K562 (cell line): ENCODE measurements around the gene PTCH2. TPM values are rescaled to one million over a fixed set of nuclear protein-coding genes. Genes with fewer than 3 reads are reported as not detected.

Experiments used
- ATAC-seq: fragments of 200-7000 bp; cut with Tn5 transposase; 3 replicates; pipeline ENCODE4 v1.9.1; 2020; ENCODE audit warnings: moderate library complexity
- BruUV-seq: library from RNA; stranded (reverse); fragments of 400-500 nt; replicated peaks from 2 replicates; lab custom pipeline; 2021; lab: Mats Ljungman, UMichigan
- CTCF ChIA-PET: fragments of 300-600 bp; formaldehyde crosslinking; extraction: SDS; loops from one replicate; lab custom pipeline; 2021; ENCODE audit warnings: low intra/inter-chr PET ratio; lab: Yijun Ruan, JAX
- POLR2A ChIA-PET: fragments of 300-600, 350-650 bp; sonication (Branson Sonifier 250); formaldehyde crosslinking; extraction: SDS; loops from one replicate; lab custom pipeline; 2021; ENCODE audit warnings: antibody characterized with exemption, inconsistent platforms; lab: Yijun Ruan, JAX
- DNase-seq, 4 experiments: peaks; one replicate each; pipeline versions ENCODE4 v3.0.0 to v3.0.0-alpha.2; 2011 to 2018; ENCODE audit warnings: low spot score in 3 of 4, mixed read lengths in 3 of 4; ENCODE audit errors: extremely low read depth in 1 of 4
- FAIRE-seq: peaks from 2 replicates; lab custom pipeline; 2011; peaks lifted over from hg19 to GRCh38; lab: Jason Lieb, UNC
- H2AFZ ChIP-seq: 2 replicates; pipeline ENCODE4 v1.6.0; 2011; ENCODE audit warnings: low read depth, low read length, control low read depth, inconsistent platforms
- H3K27ac ChIP-seq: fragments of 200-600 bp; 3 replicates; pipeline ENCODE4 v1.8.0; 2011; ENCODE audit warnings: low read depth, mild to moderate bottlenecking, control low read depth, inconsistent platforms, low read length, moderate library complexity, mixed read lengths; ENCODE audit errors: extremely low read depth
- H3K27me3 ChIP-seq, 2 experiments: fragments of 300-600 bp in 1 of 2; 2 replicates in 1 of 2; 3 replicates in 1 of 2; pipeline versions ENCODE4 v1.6.0 to v1.8.0; 2011; ENCODE audit warnings: inconsistent platforms in 2 of 2, low read length in 2 of 2, mild to moderate bottlenecking in 1 of 2, mixed read lengths in 1 of 2, moderate library complexity in 1 of 2; ENCODE audit not compliant: control insufficient read depth in 2 of 2, insufficient read depth in 2 of 2
- H3K36me3 ChIP-seq: fragments of 300-600 bp; 3 replicates; pipeline ENCODE4 v1.8.0; 2011; ENCODE audit warnings: mild to moderate bottlenecking, low read length, inconsistent platforms; ENCODE audit not compliant: control insufficient read depth, insufficient read depth
- H3K4me1 ChIP-seq, 2 experiments: fragments of 200-600 bp in 1 of 2; replicated peaks in 1 of 2; 2 replicates in 1 of 2; 3 replicates in 1 of 2; pipeline versions ENCODE4 v1.5.1 to v1.8.0; 2011; ENCODE audit warnings: inconsistent platforms in 2 of 2, low read length in 2 of 2, mild to moderate bottlenecking in 1 of 2, mixed read lengths in 1 of 2, moderate library complexity in 1 of 2; ENCODE audit not compliant: control insufficient read depth in 2 of 2, insufficient read depth in 2 of 2
- H3K4me2 ChIP-seq: 2 replicates; pipeline ENCODE4 v1.6.1; 2011; ENCODE audit warnings: low read length, control low read depth, inconsistent platforms, mixed read lengths; ENCODE audit not compliant: insufficient read depth
- H3K4me3 ChIP-seq: fragments of 200-600 bp; sonication (generic), shearing (Covaris generic); 2 replicates; pipeline ENCODE4 v1.5.1; 2016; ENCODE audit warnings: control low read depth, inconsistent platforms
- H3K79me2 ChIP-seq: fragments of 200-600 bp; 3 replicates; pipeline ENCODE4 v1.8.0; 2011; ENCODE audit warnings: low read length, inconsistent platforms; ENCODE audit not compliant: control insufficient read depth, insufficient read depth
- H3K9ac ChIP-seq, 2 experiments: 2 replicates each; pipeline versions ENCODE4 v1.6.0 to v1.6.1; 2011; ENCODE audit warnings: low read depth in 2 of 2, low read length in 2 of 2, control low read depth in 1 of 2, inconsistent platforms in 1 of 2, mild to moderate bottlenecking in 1 of 2, mixed read lengths in 1 of 2; ENCODE audit not compliant: insufficient read depth in 1 of 2
- H3K9me1 ChIP-seq: one replicate; pipeline ENCODE4 v1.6.0; 2011; ENCODE audit warnings: inconsistent platforms, mild to moderate bottlenecking, low read length, moderate library complexity; ENCODE audit not compliant: control insufficient read depth, insufficient read depth
- H3K9me3 ChIP-seq: replicated peaks from 2 replicates; pipeline ENCODE4 v1.5.1; 2011; ENCODE audit warnings: low read depth, low read length, inconsistent platforms; ENCODE audit not compliant: control insufficient read depth, insufficient read depth
- H4K20me1 ChIP-seq: replicated peaks from 2 replicates; pipeline ENCODE4 v1.6.1; 2011; ENCODE audit warnings: low read length, inconsistent platforms, mixed read lengths; ENCODE audit not compliant: control insufficient read depth, insufficient read depth
- DNMT1 ChIP-seq: fragments of 450-650 bp; IDR thresholded peaks from 2 replicates; pipeline ENCODE4 v1.6.1; 2016; ENCODE audit warnings: antibody characterized with exemption, mild to moderate bottlenecking
- SPI1 ChIP-seq: IDR thresholded peaks from 2 replicates; pipeline ENCODE4 v1.6.1; 2011; ENCODE audit warnings: low read depth, low read length, control low read depth, borderline replicate concordance
- ZNF583 ChIP-seq: fragments of 250-450 bp; sonication (Bioruptor Pico); IDR thresholded peaks from 2 replicates; pipeline ENCODE4 v1.4.0; 2020
- WGBS: fragments of 100-300 bp; shearing (Covaris generic); methylation state at CpG from one replicate; pipeline ENCODE4 v1.1.6; 2016; ENCODE audit warnings: low coverage, mixed read lengths; ENCODE audit not compliant: insufficient coverage; ENCODE audit errors: missing lambda C conversion rate; 5-methylcytosine and 5-hydroxymethylcytosine counted together
- in situ Hi-C: fragments of 300-500 bp; cut with MboI; formaldehyde crosslinking; loops from 4 replicates; pipeline ENCODE4 v1.15.0; 2018; ENCODE audit warnings: inconsistent platforms, mixed read lengths
- intact Hi-C: fragments of 100-400 bp; cut with micrococcal nuclease; formaldehyde crosslinking; loops from 2 replicates; pipeline ENCODE4 v1.14.2; 2022
- polyA plus RNA-seq, 8 experiments: library from polyadenylated mRNA; depleted of rRNA in 4 of 8; stranded (reverse) in 5 of 8; unstranded in 3 of 8; fragments of >200 nt; fragmentation: Nextera tagmentation in 2 of 8; fragmentation: Illumina TruSeq in 1 of 8; extraction: Ambion mirVana in 2 of 8; extraction: Trizol in 1 of 8; gene quantifications; 2 replicates each; pipeline versions ENCODE4 v1.2.1 to v1.2.3, GENCODE V29; 2011 to 2014; ENCODE audit warnings: inconsistent platforms in 1 of 8, missing spikeins in 1 of 8
- total RNA-seq, 7 experiments: library from RNA; depleted of rRNA in 6 of 7; stranded (reverse); fragments of >200 nt in 6 of 7; fragmentation: Illumina TruSeq in 2 of 7; extraction: Trizol in 2 of 7; gene quantifications; 2 replicates each; pipeline versions ENCODE4 v1.2.1 to v1.2.3, GENCODE V29; 2011 to 2021; ENCODE audit warnings: low replicate concordance in 1 of 7
- TF ChIP-seq, protein P1 (sequence below): IDR thresholded peaks from 2 replicates; pipeline ENCODE4 v1.6.1; 2011; ENCODE audit warnings: borderline replicate concordance, low read depth, mild to moderate bottlenecking, moderate library complexity, low read length; ENCODE audit not compliant: insufficient read depth, poor library complexity, severe bottlenecking

PTCH2 gene
- total and polyA plus RNA-seq, 9 of the 15 experiments (the other 6 are each of a cell fraction or from before 2014, with no cell fraction given): 0.15 to 27.3 (median 0.48) TPM; not detected in 1

DNA sequence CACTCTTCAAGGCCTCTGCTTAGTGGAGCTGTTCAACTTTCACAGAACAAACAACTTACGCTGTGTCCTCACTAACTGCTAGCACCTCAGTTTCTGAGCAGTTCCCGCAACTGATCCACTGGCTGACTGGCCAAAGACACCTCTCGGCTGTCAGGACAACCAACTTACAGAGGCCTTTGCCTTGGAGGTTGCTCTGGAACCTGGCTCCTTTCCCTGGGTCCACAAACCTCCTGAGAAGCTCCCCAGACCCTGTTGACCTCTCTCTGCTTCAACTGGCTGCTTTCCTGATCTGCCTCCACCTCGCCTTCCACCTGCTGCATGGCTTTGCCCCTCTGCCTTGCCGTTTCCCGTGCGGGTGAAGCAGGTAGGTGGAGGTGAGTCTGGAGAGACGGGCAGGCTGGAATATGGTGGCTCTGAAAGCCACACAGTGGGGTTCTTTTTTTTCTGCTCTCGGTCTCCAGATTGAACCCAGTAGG lies 21.8 kb downstream of the PTCH2 start:
- ChIA-PET POLR2A (interaction anchor here (1.0 to 9.2 kb wide), 12 partner anchors 11 to 701 kb away, joined by 3 to 594 read pairs (median 12); partner anchors contain the start of genes BTBD19, DYNLT4, HECTD3 and PLK3), CTCF (no interaction called here)
- peak overlapping the region; percentile 54; the same call in 1 of the 2 replicates for H2AFZ ChIP-seq
- ATAC-seq: no peak
- peak overlapping the region; percentile 57 to 98; a peak in 3 of 4 replicates for H3K9ac ChIP-seq
- no peaks in the 10 kb centered on the region for H3K9me1 ChIP-seq
- no peak for DNase-seq
- H3K4me3 ChIP-seq: no peak overlapping the region
- 0 out of 3 replicates have a peak overlapping the region, but pooled peaks have one; percentile 15 for H3K27ac ChIP-seq
- H3K79me2 ChIP-seq: no peaks in the 10 kb centered on the region
- intact Hi-C loops: no loop called here
- 77% methylated on average over 9 of the region's 9 CpGs for WGBS
- no peaks in the 10 kb centered on the region for H3K27me3 ChIP-seq
- no peak overlapping the region for H3K4me2 ChIP-seq
- no TSS peak for BruUV-seq
- H4K20me1 ChIP-seq: no peaks in the 10 kb centered on the region
- no peaks in the 10 kb centered on the region for H3K9me3 ChIP-seq
- H3K4me1 ChIP-seq: peaks cover 13 to 31% of the 10 kb centered on the region in 2 experiments
- FAIRE-seq: no peak
- 0 out of 2 replicates have a peak, but pooled peaks have one; percentile 40 for TF ChIP-seq ZNF583 (CRISPR knock-in tag)
- TF ChIP-seq, protein P1, sequence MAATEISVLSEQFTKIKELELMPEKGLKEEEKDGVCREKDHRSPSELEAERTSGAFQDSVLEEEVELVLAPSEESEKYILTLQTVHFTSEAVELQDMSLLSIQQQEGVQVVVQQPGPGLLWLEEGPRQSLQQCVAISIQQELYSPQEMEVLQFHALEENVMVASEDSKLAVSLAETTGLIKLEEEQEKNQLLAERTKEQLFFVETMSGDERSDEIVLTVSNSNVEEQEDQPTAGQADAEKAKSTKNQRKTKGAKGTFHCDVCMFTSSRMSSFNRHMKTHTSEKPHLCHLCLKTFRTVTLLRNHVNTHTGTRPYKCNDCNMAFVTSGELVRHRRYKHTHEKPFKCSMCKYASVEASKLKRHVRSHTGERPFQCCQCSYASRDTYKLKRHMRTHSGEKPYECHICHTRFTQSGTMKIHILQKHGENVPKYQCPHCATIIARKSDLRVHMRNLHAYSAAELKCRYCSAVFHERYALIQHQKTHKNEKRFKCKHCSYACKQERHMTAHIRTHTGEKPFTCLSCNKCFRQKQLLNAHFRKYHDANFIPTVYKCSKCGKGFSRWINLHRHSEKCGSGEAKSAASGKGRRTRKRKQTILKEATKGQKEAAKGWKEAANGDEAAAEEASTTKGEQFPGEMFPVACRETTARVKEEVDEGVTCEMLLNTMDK: no peak
- TF ChIP-seq SPI1: no peak
- TF ChIP-seq DNMT1: no peak
- in situ Hi-C loops: loop anchor here (5.0 kb wide), 1 partner anchor 89 kb away; the partner anchor contains the start of gene RNU5D-1
- no peaks in the 10 kb centered on the region for H3K36me3 ChIP-seq
